ENCODE results near the gene DGKI.

The DGKI gene

DNA sequence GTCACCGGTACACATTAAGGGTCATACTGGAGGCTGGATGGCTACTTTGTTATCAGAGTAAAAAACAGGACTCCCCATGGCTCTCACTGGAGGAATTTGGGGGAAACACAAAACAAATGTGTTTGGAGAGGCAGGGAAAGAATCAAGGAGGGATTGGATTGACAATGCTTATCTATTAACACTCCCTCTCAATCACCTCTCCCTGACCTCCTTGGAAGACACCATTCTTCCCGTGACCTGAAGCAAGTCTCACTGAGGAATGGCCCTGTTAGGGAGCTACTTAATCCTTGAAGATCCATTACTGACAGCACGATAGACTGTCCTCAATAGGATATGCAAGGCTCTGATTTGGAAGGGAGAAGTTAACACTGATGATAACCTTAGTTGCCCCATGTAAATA is 261.2 kb downstream of the DGKI start:
- no peak for DNase-seq

DNA sequence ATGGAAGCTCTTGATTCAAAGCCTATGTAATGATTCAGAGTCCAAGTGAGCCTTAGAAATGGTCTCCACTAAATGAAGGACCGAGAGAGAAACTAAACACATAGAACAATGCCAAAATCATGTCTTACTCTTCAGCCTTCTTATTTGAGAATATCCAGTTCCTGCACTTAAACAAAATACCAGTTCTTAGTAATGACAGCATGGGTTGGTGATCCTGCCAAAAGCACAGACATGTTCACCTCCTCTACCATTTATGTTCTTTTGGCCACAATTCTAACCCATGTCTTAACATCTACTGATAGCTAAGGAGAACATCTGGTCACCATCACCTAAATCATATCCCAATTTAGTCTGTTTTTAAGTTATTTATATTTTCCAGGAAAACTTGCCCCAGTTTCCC is 263.6 kb downstream of the DGKI start:
- no peak for DNase-seq

DNA sequence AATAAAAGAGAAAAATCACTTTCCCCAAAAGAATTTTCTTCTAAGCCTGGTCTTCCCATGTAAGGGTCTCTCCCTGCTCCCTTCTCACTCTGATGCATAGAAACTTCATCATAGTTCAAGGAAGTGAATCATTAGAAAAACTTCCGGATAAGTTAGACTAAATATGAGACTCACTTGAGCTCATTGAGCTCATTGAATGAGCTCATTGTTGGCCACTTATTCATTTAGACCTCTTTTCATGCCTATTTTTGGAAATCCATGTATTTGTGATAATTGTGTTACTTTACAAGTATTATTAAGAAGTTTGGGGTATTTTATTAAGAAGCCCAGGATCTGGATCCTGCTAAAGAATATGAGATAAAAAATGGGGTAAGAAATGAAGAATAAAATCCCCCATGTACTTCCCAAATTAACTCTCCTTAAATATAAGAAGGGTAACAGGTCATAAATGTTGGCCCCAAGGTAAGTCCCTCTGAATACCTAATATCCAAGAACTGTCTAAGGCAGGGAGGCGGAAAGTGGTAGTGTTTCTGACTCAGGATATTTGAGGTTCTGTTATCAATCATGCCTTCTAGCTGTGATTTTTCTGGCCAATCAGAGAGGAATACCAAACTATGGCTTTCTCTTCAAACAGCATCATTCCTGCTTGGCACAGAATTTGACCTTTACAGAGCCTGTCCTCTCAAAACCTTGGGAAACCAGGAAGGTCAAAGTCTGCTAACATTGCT is 266.7 kb downstream of the DGKI start:
- DNase-seq = no peak

DNA sequence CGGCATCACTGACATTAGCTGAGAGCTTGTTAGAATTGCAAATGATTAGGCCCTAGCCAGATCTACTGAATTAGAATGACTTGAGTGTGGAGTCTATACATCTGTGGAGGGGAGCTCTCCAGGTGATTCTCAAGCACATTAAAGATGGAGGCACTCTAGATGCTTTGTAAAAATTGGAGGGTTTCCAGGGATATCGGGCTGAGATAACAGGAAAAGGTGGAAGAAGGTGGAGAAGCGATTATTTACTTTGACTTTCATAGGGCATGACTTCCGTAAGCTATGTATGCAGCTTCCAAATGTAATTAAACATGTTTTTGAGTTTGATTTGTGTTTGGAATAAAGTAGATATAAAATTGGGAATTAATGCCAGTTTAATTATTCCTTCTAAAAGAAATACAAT is 268.2 kb downstream of the DGKI start:
- no peak for DNase-seq

DNA sequence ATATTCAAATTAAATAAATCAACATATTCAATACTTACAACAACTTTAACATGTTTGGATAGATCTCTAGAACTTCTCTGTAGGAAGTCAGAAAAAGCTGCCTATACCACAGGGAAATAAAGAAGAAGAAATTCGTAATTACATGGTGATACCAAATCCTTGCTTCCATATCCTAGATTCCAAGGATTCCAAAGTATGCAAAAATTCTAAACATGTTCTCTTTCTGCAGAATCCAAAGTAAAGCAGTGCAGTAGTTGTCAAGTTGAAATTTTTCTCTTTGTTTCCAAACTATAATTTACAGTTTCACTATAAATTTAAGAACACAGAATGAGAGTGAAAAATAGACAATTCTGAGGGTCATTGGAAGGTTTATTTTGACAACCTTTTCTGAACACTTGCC is 269.6 kb downstream of the DGKI start:
- no peak for DNase-seq

DNA sequence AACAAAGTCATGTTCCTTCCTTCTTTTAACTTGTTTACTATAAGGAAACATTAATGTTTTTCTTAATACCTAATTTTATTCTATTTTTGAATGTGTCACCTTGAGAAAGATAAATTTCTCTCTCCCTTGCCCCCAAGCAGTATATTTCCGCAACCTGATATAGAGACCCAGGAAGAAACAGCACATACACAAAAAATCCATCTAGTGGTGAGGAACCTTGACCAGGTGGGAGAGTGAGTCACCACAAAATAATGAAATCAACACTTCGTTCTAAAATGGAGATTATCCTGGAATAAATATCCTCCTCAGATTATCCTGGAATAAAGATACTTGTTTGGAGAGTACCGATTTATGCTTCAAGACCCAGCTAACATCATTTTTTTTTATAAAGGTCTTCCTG is 270.3 kb downstream of the DGKI start:
- DNase-seq = no peak

DNA sequence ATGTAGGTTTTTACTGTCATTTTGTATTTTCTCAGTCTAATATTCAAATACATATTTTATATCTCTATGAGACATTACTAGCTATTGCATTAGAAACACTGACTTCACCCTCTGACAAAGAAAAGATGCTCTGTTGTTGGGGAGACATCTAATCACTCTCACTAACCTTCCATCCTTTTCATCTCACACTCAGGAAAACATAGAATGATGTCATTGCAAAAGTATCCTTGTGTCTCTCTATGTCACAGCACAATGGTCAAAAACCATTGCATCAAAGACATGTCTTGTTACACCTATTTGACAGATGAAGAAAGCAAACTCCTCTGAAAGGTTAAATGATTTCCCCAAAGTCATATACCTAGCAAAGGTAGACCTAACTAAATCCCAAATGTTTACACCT is 272.0 kb downstream of the DGKI start:
- DNase-seq = no peak

DNA sequence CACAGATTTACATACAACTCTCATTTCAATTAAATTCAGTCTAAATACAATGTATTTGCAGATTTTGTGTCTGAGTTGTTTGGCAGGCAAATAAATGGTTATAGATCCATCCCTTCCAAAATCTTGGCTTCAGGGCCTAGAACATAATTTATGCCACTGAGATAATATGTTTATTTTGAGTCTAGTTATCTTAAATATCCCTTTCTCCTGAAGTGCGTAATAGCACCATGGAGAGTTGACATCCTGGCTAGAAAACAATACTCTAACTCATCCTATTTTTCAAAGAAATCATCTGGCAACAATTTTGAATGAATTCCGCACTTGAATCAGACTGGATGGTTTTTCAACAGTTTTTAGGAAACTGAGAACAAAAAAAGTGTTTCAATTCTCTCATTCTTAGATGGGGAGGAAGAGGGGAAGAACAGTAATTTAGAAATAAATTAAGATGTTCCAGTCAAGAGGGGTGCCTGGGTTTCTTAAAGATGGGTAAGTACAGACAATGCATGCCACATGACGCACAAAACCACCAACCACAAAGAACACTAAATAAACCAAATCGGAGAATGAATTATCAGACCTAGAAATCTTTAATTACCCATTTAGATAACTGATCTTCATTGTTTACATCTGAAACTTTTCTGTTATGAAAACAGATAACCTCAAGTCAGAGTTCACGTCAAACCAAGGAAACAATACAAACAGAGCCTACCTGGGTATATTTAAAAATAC is 274.6 kb downstream of the DGKI start:
- DNase-seq = no peak

DNA sequence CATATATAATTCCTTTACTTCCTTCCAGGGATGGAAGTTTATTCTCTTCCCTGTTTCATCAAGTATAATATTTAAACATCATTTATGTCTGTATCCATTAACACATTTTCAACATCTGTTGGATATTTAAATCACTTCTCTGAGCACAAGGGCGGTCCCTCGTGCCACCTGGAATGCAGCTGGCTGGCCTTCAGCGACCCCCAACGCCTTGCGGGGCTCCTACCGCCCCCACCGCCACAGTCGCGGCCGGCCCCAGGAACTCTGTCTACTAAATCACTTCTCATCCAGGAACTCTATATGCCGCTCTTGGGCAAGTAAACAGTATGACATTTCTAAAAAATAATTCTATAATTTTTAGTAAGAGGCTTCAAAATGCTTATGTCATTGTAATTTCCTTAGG is 282.1 kb downstream of the DGKI start:
- DNase-seq = no peak

DNA sequence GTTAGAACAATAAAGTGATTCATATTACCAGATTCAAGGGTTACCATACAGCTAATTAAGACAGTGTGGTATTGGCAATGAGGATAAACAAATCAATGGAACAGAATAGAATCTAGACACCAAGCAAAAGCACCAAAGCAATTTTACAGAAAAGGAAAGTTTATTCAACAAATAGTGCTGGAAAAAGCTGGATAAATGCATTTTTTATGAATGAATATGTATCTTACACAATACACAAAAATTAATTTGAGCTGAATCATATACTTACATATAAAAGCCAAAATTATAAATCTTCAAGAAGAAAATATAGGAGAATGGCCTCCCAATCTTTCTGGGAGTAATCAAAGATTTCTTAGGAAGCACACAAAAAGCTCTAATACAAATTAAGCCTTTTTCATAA is 282.8 kb downstream of the DGKI start:
- no peak for DNase-seq

DNA sequence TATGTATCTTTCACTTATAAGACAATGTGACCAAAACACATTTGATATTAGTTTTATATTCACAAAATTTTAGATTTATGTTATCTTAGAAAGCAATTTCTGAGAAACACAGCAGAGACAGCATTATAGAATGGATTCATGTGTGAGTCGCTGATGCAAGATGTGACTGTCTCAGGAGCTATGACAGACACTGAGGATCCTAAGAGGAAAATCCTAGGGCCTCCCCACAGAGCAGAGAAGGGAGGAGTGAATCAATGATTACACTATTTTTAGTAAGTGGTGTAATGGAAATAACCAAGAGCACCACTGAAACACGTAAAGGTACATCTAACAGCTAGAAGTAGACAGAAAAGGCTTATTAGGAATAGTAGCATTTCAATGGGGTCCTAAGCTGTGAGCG is 299.3 kb downstream of the DGKI start:
- no peak for DNase-seq

DNA sequence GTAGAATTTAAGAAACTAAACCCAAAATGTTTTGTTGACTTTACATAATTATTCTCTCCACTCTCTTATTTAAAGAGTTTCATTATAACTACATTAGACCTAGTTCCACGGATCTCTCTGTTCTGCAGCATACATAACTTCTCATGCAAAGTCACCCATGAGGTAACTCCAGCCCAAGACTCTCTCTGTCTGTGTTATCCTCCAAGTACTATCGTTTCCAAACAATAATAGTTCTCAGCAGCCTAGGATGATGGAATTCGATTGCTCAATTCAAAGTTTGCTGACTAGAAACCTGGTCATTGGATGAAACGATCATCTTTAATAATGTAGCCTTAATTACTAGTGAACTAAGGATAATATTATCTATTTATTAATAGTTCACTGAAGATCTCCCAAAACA is 300.1 kb downstream of the DGKI start:
- DNase-seq = no peak

DNA sequence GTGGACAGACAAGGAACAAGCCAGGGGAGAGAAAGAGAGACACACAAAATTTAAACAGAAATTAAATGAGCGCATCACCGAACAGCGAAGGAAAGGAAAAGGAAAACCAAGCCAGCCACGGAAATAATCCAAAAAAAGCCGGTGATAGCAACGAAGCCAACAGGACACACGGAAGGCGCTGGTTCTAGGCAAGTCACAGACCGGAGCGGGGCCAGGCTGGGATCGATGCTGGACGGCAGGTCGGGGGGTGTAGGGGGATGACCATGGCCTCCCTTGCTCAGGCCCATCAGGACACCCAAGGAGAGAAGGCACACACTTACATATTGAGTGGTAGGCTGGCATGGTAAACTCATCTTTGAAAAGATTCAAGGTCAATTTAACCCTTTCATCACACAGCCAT is 300.8 kb downstream of the DGKI start:
- DNase-seq = no peak

DNA sequence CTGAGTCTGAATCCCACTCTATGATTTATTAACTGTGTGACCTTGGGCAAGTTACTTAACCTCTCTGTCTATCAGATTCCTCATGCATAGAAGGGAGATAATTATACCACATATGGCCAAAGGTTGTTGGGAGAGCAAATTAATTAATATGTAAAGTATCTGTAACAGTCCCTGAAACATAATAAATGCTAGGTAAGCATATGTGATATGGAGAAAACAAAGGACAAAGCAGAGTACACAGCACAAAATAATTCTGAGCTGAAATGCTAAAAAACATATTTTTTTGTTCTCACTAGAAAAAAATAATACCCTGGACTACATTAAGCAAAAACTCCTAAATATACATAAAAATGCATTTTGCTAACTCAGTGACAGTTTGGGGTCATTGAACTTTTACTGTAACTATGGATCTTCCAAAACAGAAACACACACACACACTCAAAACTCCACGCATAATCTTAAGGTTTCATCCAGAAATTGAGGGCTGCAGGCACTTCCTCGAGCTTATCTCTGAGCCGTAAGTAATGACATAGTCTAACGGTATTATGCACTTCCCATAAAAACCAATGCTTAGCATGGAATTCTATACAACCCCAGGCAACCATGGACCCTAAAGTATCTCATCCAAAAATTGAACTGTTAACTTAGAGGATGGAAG is 301.6 kb downstream of the DGKI start:
- DNase-seq = no peak

DNA sequence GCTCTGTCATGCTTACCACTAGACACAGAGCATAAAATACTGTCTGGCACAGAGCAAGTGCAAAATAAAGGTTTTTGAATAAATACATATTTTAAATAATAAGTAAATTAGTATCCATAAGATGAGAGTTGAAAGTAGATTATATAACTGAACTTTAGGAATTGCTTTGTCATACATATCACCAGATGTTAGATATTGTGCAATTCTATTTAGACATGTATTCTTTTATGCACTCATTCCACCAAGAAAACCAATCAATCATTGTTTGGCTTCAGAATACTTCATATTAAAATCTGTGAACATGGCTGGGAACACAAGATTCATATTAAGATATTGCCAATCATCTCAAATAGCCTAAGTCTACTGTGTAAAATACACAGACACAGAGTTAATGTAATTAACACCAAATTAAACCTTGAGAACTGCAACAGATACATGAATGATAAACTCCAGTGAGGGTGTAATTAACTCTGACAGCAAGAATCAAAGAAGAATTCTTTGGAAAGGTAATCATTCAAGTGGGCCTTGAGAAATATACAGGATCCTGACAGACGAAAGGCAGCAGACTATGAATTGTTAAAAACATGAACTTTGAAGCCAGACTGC is 302.2 kb downstream of the DGKI start:
- no peak for DNase-seq

DNA sequence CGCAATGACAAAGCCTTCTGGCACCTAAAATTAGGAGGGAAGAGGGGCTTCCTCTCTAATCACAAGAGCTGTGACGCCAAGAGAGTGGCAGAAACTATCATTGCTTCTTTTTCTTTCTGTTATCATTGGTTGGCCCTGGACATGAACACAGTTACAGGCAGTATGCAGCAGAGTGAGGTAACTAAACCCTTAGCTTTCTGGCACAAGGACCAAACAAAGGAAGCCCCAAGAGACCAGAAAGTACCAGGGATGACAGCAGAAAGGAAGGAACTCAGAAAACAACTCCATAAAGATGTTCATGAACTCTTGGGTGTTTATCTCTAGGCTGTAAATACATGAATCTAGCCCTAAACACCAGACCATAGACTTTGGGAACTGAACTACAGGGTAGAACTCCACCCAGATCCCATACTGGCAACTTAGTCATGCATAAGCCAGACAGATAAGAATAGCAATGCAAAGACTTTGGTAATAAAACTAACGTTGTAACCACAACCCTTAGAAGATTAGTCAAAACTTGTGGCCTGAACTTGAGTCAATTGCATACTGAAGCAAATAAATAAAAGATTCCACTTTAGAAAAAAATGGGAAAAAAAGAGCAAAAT is 307.6 kb downstream of the DGKI start:
- DNase-seq = no peak

DNA sequence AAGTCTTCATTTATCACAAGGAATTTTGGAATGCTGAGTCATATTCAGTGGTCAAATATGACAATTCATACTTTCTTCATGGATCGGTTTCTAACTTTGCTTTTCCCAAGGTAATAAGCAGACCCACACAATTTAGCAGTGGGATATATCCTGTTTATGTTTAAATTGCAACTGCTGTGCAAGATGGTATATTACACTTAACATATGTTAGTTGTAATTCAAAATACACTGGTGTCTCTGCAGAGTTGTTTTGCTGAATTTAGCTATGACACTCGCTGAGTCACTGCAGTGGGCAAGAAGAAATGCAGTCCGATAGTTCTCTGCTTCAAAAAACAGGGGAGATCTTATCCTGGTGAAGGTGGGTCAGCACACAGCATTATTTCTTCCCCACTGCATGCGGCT is 308.4 kb downstream of the DGKI start:
- DNase-seq = no peak

DNA sequence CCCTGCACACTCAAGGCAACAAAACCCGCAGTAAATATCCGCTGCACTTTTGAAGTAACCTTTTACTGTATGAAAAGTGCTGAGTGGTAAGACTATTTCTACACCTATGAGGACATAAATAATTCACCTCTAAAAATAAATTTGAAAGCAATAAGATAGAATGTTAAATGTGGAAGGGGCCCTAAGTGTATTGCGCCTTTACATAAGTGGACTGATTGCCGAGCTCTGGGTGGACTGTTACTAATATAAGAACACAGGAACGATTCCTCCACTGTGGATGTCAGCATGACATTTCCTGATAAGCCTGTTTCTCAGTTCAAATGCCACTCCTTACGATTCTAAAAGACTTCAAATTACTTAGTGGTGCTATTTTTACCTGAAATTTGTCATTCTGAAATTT is 311.2 kb downstream of the DGKI start:
- no peak for DNase-seq

DNA sequence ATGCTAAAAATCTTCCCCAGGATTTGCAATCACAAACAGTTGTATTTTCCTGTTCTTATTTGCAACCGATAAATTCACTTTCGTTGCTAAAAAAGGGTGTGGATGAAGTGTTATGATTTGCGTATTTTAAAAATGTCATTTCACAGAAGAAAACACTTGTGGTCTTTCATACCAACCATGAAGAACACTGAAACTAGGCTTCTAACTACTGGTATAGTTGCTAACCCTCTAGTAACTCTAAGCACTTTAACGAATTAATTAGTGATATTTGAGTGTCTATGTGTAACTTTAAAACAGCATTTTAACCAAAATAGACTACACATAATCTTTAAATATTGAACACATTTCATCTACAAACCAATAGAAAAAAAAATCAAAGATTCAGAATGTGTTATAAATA is 315.1 kb downstream of the DGKI start:
- no peak for DNase-seq

DNA sequence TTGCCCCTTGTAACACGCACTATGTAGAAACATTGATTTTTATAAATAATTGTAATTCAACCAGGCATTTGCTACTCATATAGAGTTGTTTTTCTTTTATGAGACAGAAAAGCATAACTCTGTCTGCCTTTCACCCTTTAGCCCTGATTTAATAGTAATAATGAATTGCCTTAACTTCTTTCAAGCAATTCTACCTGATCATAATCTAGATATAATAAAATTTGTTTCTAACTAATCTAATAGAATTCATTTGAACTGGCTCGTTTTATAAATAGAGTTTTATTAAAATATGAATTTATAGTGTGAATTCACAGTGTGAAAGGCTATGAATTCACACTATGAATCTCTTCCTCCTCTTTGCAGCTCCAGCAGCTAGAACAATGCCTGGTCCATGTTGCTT is 319.1 kb downstream of the DGKI start:
- DNase-seq = no peak

DNA sequence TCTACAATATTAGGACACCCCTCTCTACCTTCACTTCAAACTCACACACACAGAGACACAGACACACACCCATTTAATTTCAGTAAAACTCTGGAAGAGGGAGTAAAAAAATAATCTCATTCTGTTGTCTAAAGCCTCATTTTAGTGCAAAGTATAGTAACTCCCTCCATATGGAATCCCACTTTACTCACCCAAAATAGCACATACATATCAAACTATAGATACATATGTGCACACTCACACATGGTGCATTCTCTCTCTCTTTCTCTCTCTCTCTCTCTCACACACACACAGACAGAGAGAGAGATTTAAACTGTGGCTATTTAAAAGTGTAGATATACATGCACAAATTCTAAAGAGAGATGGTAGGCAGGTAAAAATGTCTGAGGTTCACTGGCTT is 323.6 kb downstream of the DGKI start:
- DNase-seq = no peak

DNA sequence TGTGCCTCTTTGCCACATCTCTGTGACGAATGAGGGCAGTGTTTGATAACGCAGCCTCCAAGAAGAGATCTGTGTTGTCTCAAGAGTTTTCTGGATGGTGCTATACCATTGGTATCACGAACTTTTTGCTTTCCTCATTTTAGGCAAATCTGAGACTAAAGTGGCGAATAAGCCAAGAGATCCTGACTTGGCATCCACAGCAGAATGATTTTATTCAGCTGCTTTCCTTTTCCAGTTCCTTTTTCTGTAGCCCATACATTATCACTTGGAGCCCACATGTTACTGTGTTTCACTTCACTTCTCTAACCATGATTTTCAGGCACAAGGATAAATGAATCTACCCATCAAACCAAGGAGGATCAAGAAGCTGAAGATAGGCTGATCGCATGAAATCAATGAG is 325.3 kb downstream of the DGKI start:
- DNase-seq = no peak

DNA sequence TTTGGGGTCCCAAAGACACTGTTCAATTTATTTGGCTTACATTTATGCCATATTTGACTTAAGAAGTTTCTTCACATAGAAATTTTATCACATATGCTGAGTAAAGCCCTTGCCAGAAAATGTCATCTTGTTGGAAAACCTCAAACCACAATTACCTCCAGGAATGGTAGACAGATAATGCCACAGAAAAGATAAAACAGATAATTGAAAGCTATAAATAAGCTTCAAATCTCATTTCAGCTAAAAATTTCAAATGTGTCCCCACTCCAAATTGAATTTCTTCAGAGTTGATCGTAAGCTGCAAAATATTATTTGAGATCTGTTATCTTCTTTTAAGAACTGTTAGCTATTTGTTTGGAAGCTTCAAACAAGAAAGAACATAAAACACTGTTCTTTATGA is 326.8 kb downstream of the DGKI start:
- no peak for DNase-seq
